H1 (cell line): ENCODE results near the gene FLT3. TPM values are rescaled to one million over a fixed set of nuclear protein-coding genes. Genes with fewer than 3 reads are reported as not detected.

Source experiments
- CTCF ChIA-PET: fragments of 300-600 bp; sonication (Branson Sonifier 250); formaldehyde crosslinking; loops from one replicate; lab custom pipeline; 2021; ENCODE audit not compliant: partially characterized antibody; lab: Charles Lee
- POLR2A ChIA-PET: fragments of 300-600 bp; sonication (Branson Sonifier 250); formaldehyde crosslinking; loops from one replicate; lab custom pipeline; 2021; ENCODE audit warnings: inconsistent platforms; ENCODE audit not compliant: partially characterized antibody; lab: Charles Lee
- DNase-seq, 2 experiments: peaks; one replicate each; pipeline versions ENCODE4 v3.0.0 to v3.0.0-alpha.2; 2010 to 2022; ENCODE audit warnings: low spot score in 2 of 2, low read depth in 1 of 2, mixed read lengths in 1 of 2
- FAIRE-seq: peaks from 2 replicates; lab custom pipeline; 2011; peaks lifted over from hg19 to GRCh38; lab: Jason Lieb, UNC
- H2AFZ ChIP-seq: 2 replicates; pipeline ENCODE4 v1.8.1; 2012; ENCODE audit warnings: low read length, inconsistent platforms
- H2AK5ac ChIP-seq: 2 replicates; pipeline ENCODE4 v1.6.1; 2013; ENCODE audit warnings: low read depth, low read length
- H2BK120ac ChIP-seq: replicated peaks from 2 replicates; pipeline ENCODE3; 2013; ENCODE audit warnings: low read depth, low read length, inconsistent platforms
- H2BK12ac ChIP-seq: 2 replicates; pipeline ENCODE4 v1.6.1; 2013; ENCODE audit warnings: low read depth, low read length
- H2BK15ac ChIP-seq: 2 replicates; pipeline ENCODE4 v1.6.1; 2013; ENCODE audit warnings: low read length
- H2BK20ac ChIP-seq: 2 replicates; pipeline ENCODE4 v1.6.1; 2013; ENCODE audit warnings: low read length
- H2BK5ac ChIP-seq: 2 replicates; pipeline ENCODE4 v1.6.1; 2013; ENCODE audit warnings: low read depth, low read length
- H3K14ac ChIP-seq: 2 replicates; pipeline ENCODE4 v1.6.1; 2013; ENCODE audit warnings: inconsistent platforms; ENCODE audit not compliant: insufficient read length
- H3K18ac ChIP-seq: 2 replicates; pipeline ENCODE4 v1.6.1; 2013; ENCODE audit warnings: low read length; ENCODE audit errors: extremely low read depth
- H3K23ac ChIP-seq: 2 replicates; pipeline ENCODE4 v1.6.1; 2013; ENCODE audit warnings: inconsistent platforms; ENCODE audit not compliant: insufficient read length
- H3K23me2 ChIP-seq: 2 replicates; pipeline ENCODE4 v1.6.1; 2013; ENCODE audit warnings: low read depth, low read length
- H3K27ac ChIP-seq: 2 replicates; pipeline ENCODE4 v1.6.1; 2011; ENCODE audit warnings: low read depth, low read length, inconsistent platforms
- H3K27me3 ChIP-seq, 4 experiments: replicated peaks in 1 of 4; 1 replicate in 1 of 4; 2 replicates in 3 of 4; pipeline versions ENCODE4 v1.6.1 to v1.8.1; 2011 to 2013; ENCODE audit warnings: low read length in 3 of 4, mild to moderate bottlenecking in 3 of 4, inconsistent platforms in 2 of 4, mixed read lengths in 2 of 4, moderate library complexity in 1 of 4; ENCODE audit not compliant: control insufficient read depth in 3 of 4, insufficient read depth in 3 of 4; ENCODE audit errors: extremely low read depth in 1 of 4
- H3K36me3 ChIP-seq, 4 experiments: 2 replicates each; pipeline versions ENCODE4 v1.6.1 to v1.8.1; 2011 to 2013; ENCODE audit warnings: mild to moderate bottlenecking in 4 of 4, low read length in 3 of 4, moderate library complexity in 2 of 4, control low read depth in 1 of 4, inconsistent platforms in 1 of 4; ENCODE audit not compliant: insufficient read depth in 4 of 4, control insufficient read depth in 2 of 4
- H3K4ac ChIP-seq: replicated peaks from 2 replicates; pipeline ENCODE3; 2013; ENCODE audit warnings: low read length, low read depth, mixed read lengths, inconsistent platforms; ENCODE audit not compliant: insufficient read length
- H3K4me1 ChIP-seq, 4 experiments: replicated peaks in 1 of 4; 1 replicate in 1 of 4; 2 replicates in 3 of 4; pipeline versions ENCODE4 v1.6.1 to v1.8.1; 2011 to 2013; ENCODE audit warnings: low read length in 3 of 4, inconsistent platforms in 2 of 4, mixed read lengths in 1 of 4; ENCODE audit not compliant: insufficient read depth in 4 of 4, control insufficient read depth in 3 of 4
- H3K4me2 ChIP-seq, 2 experiments: 2 replicates each; pipeline versions ENCODE4 v1.6.1 to v1.8.1; 2011 to 2013; ENCODE audit warnings: low read depth in 2 of 2, low read length in 2 of 2, control low read depth in 1 of 2, inconsistent platforms in 1 of 2, mild to moderate bottlenecking in 1 of 2; ENCODE audit not compliant: insufficient read depth in 1 of 2
- H3K4me3 ChIP-seq, 4 experiments: fragments of 200-600, 300-600 bp in 1 of 4; sonication (generic), shearing (Covaris generic), sonication (Bioruptor Twin) in 1 of 4; 2 replicates each; pipeline versions ENCODE4 v1.5.1 to v1.8.1; 2011 to 2016; ENCODE audit warnings: low read length in 4 of 4, low read depth in 3 of 4, control low read depth in 2 of 4, inconsistent platforms in 2 of 4, mild to moderate bottlenecking in 2 of 4, mixed read lengths in 1 of 4, moderate library complexity in 1 of 4; ENCODE audit not compliant: insufficient read depth in 2 of 4; ENCODE audit errors: extremely low read depth in 1 of 4
- H3K56ac ChIP-seq: replicated peaks from 2 replicates; pipeline ENCODE3; 2013; ENCODE audit warnings: low read depth, mild to moderate bottlenecking, mixed read lengths, low read length, inconsistent platforms; ENCODE audit not compliant: insufficient read length
- H3K79me1 ChIP-seq: 2 replicates; pipeline ENCODE4 v1.6.1; 2013; ENCODE audit warnings: low read depth, low read length, control low read depth
- H3K79me2 ChIP-seq, 2 experiments: 2 replicates each; pipeline versions ENCODE4 v1.6.1 to v1.8.1; 2012 to 2013; ENCODE audit warnings: low read length in 2 of 2, mild to moderate bottlenecking in 2 of 2, inconsistent platforms in 1 of 2; ENCODE audit not compliant: insufficient read depth in 2 of 2, control insufficient read depth in 1 of 2
- H3K9ac ChIP-seq, 4 experiments: replicated peaks in 1 of 4; 1 replicate in 1 of 4; 2 replicates in 3 of 4; pipeline versions ENCODE4 v1.6.1 to v1.8.1; 2011 to 2013; ENCODE audit warnings: low read depth in 3 of 4, low read length in 3 of 4, control low read depth in 2 of 4, mild to moderate bottlenecking in 2 of 4, moderate library complexity in 2 of 4, inconsistent platforms in 1 of 4; ENCODE audit errors: extremely low read depth in 1 of 4
- H3K9me3 ChIP-seq, 2 experiments: 2 replicates each; pipeline versions ENCODE4 v1.6.1 to v1.8.1; 2012 to 2013; ENCODE audit warnings: mild to moderate bottlenecking in 2 of 2, moderate library complexity in 2 of 2, control low read depth in 1 of 2, inconsistent platforms in 1 of 2, low read depth in 1 of 2, low read length in 1 of 2, mixed read lengths in 1 of 2; ENCODE audit not compliant: insufficient read depth in 2 of 2
- H4K20me1 ChIP-seq, 2 experiments: replicated peaks in 1 of 2; 2 replicates each; pipeline versions ENCODE3 to v1.8.1; 2011 to 2013; ENCODE audit warnings: inconsistent platforms in 2 of 2, low read length in 2 of 2, mild to moderate bottlenecking in 1 of 2; ENCODE audit not compliant: insufficient read depth in 2 of 2, control insufficient read depth in 1 of 2
- H4K5ac ChIP-seq: 2 replicates; pipeline ENCODE4 v1.6.1; 2013; ENCODE audit warnings: low read length, low read depth, mixed read lengths, inconsistent platforms; ENCODE audit not compliant: insufficient read length
- H4K8ac ChIP-seq: 2 replicates; pipeline ENCODE4 v1.8.0; 2013; ENCODE audit warnings: mild to moderate bottlenecking, moderate library complexity, low read length, inconsistent platforms; ENCODE audit not compliant: insufficient read depth; ENCODE audit errors: extremely low read depth
- H4K91ac ChIP-seq: replicated peaks from 2 replicates; pipeline ENCODE3; 2013; ENCODE audit warnings: low read length, mixed read lengths, inconsistent platforms; ENCODE audit not compliant: insufficient read length
- GTF2F1 ChIP-seq: IDR thresholded peaks from 2 replicates; pipeline ENCODE4 v1.6.1; 2012; ENCODE audit warnings: low read depth, low read length, improper control_type of control experiment, borderline replicate concordance
- POLR2A ChIP-seq, 2 experiments: IDR thresholded peaks; 1 replicate in 1 of 2; 2 replicates in 1 of 2; pipeline ENCODE4 v1.6.1; 2011; ENCODE audit warnings: low read depth in 2 of 2, low read length in 2 of 2, mild to moderate bottlenecking in 2 of 2; ENCODE audit errors: control extremely low read depth in 1 of 2
- POLR2AphosphoS5 ChIP-seq: IDR thresholded peaks from 2 replicates; pipeline ENCODE4 v1.6.1; 2011; ENCODE audit warnings: low read depth, low read length
- RAD21 ChIP-seq, 2 experiments: IDR thresholded peaks in 1 of 2; conservative IDR thresholded peaks in 1 of 2; 2 replicates each; pipeline ENCODE4 v1.6.1; 2011; ENCODE audit warnings: low read depth in 2 of 2, low read length in 2 of 2, improper control_type of control experiment in 1 of 2, inconsistent platforms in 1 of 2, mild to moderate bottlenecking in 1 of 2, moderate library complexity in 1 of 2
- RFX5 ChIP-seq: IDR thresholded peaks from 2 replicates; pipeline ENCODE4 v1.6.1; 2011; ENCODE audit warnings: low read depth, low read length, improper control_type of control experiment, borderline replicate concordance
- RNF2 ChIP-seq: fragments of 200-900, 300-1000 bp; sonication (generic); IDR thresholded peaks from 2 replicates; pipeline ENCODE4 v1.7.1; 2016; ENCODE audit warnings: borderline replicate concordance, low read depth, mild to moderate bottlenecking, antibody characterized with exemption, low read length; ENCODE audit not compliant: poor library complexity, severe bottlenecking; ENCODE audit errors: missing control alignments
- SUZ12 ChIP-seq: fragments of 200-600 bp; sonication (generic); IDR thresholded peaks from 2 replicates; pipeline ENCODE4 v1.6.1; 2012; ENCODE audit warnings: mild to moderate bottlenecking, inconsistent platforms, low read length, moderate library complexity, mixed read lengths
- ZNF274 ChIP-seq: IDR thresholded peaks from 2 replicates; pipeline ENCODE4 v1.7.0; 2012; ENCODE audit warnings: low read length, borderline replicate concordance; ENCODE audit errors: extremely low read depth
- WGBS, 2 experiments: shearing (Covaris generic) in 1 of 2; methylation state at CpG; one replicate each; pipeline versions ENCODE4 v1.1.6 to v1.1.7; 2013 to 2015; ENCODE audit warnings: low lambda C conversion rate in 2 of 2, mixed read lengths in 2 of 2, inconsistent platforms in 1 of 2, low coverage in 1 of 2, missing lambda C conversion rate in 1 of 2; ENCODE audit not compliant: insufficient replicate concordance in 2 of 2, insufficient coverage in 1 of 2, insufficient read length in 1 of 2; ENCODE audit errors: extremely low coverage in 1 of 2, missing lambda C conversion rate in 1 of 2; 5-methylcytosine and 5-hydroxymethylcytosine counted together
- polyA plus RNA-seq, 7 experiments: library from polyadenylated mRNA; depleted of rRNA in 3 of 7; stranded (reverse) in 5 of 7; unstranded in 2 of 7; fragments of >200 nt in 5 of 7; fragments of 200-250 nt in 2 of 7; gene quantifications; 1 replicate in 5 of 7; 2 replicates in 1 of 7; 4 replicates in 1 of 7; pipeline versions ENCODE4 v1.2.1 to v1.2.3, GENCODE V29; 2011 to 2013; ENCODE audit warnings: missing spikeins in 2 of 7, mixed read lengths in 2 of 7
- total RNA-seq: library from RNA; stranded (reverse); fragmentation: NEBNext Ultra II Directional; extraction: Animal tissue kit (Norgen Biotek cat#: 25700); gene quantifications from 2 replicates; pipeline ENCODE4 v1.2.1, GENCODE V29; 2021

Gene FLT3
- total and polyA plus RNA-seq, 2 of the 8 experiments (the other 6 are each of a cell fraction or from before 2014, with no cell fraction given): 0.44 to 0.71 TPM

DNA sequence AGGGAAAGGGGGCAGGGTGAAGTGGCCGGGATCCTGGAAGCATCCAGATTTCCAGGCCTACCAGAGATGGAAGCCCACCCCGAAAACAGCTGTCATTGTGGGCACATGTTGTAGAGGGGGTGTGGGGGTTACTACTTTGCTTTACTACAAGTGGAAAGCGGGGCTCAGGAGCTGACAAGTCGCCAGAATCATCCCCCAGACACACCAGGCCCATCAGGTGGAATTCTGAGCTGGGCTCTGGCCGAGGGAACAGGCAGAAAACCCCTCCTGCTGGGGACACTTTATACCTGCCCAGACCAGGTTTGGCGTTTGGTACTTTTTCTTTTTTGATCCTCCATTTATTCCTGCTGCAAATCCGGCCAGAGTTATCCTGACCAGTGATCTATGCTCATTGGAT, 135.0 kb downstream of the FLT3 start:
- Histone ChIP-seq H2BK120ac (no peak overlapping the region), H3K4ac (no peak overlapping the region), H4K20me1 (peaks cover 24 to 41% of the 10 kb centered on the region in 2 experiments), H4K5ac (no peak overlapping the region), H3K4me3 (no peak overlapping the region), H3K36me3 (peaks cover 0 to 10% (median 0%) of the 10 kb centered on the region in 4 experiments; a peak in 1 of 8 replicates), H3K27ac (no peak overlapping the region), H2BK12ac (no peak overlapping the region), H3K4me2 (no peak overlapping the region; a peak in 1 of 4 replicates), H2AFZ (no peak overlapping the region), H3K79me2 (no peaks in the 10 kb centered on the region), H3K14ac (no peak overlapping the region), H4K8ac (no peak overlapping the region), H3K9me3 (no peaks in the 10 kb centered on the region), H2BK20ac (no peak overlapping the region), H3K56ac (no peak overlapping the region), H3K23me2 (peaks cover 9% of the 10 kb centered on the region; the same call in 1 of the 2 replicates), H3K4me1 (peaks cover 15 to 52% (median 31%) of the 10 kb centered on the region in 4 experiments; a peak in 6 of 7 replicates), H4K91ac (no peak overlapping the region), H3K79me1 (no peaks in the 10 kb centered on the region), H2BK15ac (no peak overlapping the region), H2AK5ac (no peak overlapping the region), H3K23ac (no peak overlapping the region), H2BK5ac (no peak overlapping the region), H3K9ac (no peak overlapping the region), H3K18ac (no peak overlapping the region), H3K27me3 (peaks cover 91 to 100% (median 97%) of the 10 kb centered on the region in 4 experiments)
- DNase-seq (no peak), FAIRE-seq (peak; percentile 7)
- WGBS, 2 experiments: 20% methylated on average over 7 of the region's 7 CpGs; no CpG with 5 or more reads in 1 of the 2 experiments
- ChIA-PET CTCF (interaction anchor here (1.2 to 19.7 kb wide), 10 partner anchors 10 to 143 kb away, joined by 3 to 283 read pairs (median 4); partner anchors contain the start of genes CDX2 and URAD), POLR2A (interaction anchor here (0.6 to 5.6 kb wide), 5 partner anchors 11 to 54 kb away, joined by 3 to 31 read pairs (median 5); no protein-coding TSS in a partner anchor)
- no peak for TF ChIP-seq GTF2F1
- no peak for TF ChIP-seq POLR2AphosphoS5
- TF ChIP-seq SUZ12: no peak
- no peak for TF ChIP-seq RFX5
- TF ChIP-seq POLR2A (IDR thresholded peaks at IDR 0.05; ENCODE audit: control extremely low read depth in 1 of 2, low read depth in 2 of 2, low read length in 2 of 2): no peak
- no peak for TF ChIP-seq ZNF274
- peak; percentile 16 for TF ChIP-seq RNF2
- no peak for TF ChIP-seq RAD21 (IDR thresholded peaks at IDR 0.05 in 1 of 2, conservative IDR thresholded peaks at IDR 0.05 in 1 of 2; ENCODE audit: low read depth in 2 of 2, low read length in 2 of 2)
